H9 (cell line): ENCODE data around the gene GUCY2D. TPM values are rescaled to one million over a fixed set of nuclear protein-coding genes. Genes with fewer than 3 reads are reported as not detected.

Experiments
- DNase-seq: peaks from one replicate; pipeline ENCODE4 v3.0.0-alpha.2; 2017
- H2AFZ ChIP-seq: one replicate; pipeline ENCODE4 v1.6.1; 2013; ENCODE audit warnings: mild to moderate bottlenecking, low read length, control low read depth, moderate library complexity
- H2AK5ac ChIP-seq: 2 replicates; pipeline ENCODE4 v1.6.1; 2013; ENCODE audit warnings: low read length, control low read depth, mixed read lengths; ENCODE audit not compliant: insufficient read length
- H2BK120ac ChIP-seq: one replicate; pipeline ENCODE4 v1.6.1; 2013; ENCODE audit warnings: low read depth, mild to moderate bottlenecking, low read length, control low read depth, inconsistent platforms; ENCODE audit not compliant: poor library complexity, severe bottlenecking
- H2BK12ac ChIP-seq: 2 replicates; pipeline ENCODE4 v1.6.1; 2013; ENCODE audit warnings: low read length, control low read depth, mixed read lengths, low read depth; ENCODE audit not compliant: insufficient read length
- H2BK15ac ChIP-seq: 2 replicates; pipeline ENCODE4 v1.6.1; 2013; ENCODE audit warnings: low read depth, low read length, control low read depth
- H2BK20ac ChIP-seq: one replicate; pipeline ENCODE4 v1.6.1; 2013; ENCODE audit warnings: low read depth, mild to moderate bottlenecking, low read length, control low read depth, inconsistent platforms; ENCODE audit not compliant: poor library complexity, severe bottlenecking
- H2BK5ac ChIP-seq: 2 replicates; pipeline ENCODE4 v1.6.1; 2013; ENCODE audit warnings: low read length, control low read depth, mixed read lengths; ENCODE audit not compliant: insufficient read length
- H3K14ac ChIP-seq: 2 replicates; pipeline ENCODE4 v1.6.1; 2013; ENCODE audit warnings: low read length, control low read depth; ENCODE audit not compliant: insufficient read depth
- H3K18ac ChIP-seq: 2 replicates; pipeline ENCODE4 v1.6.1; 2013; ENCODE audit warnings: low read depth, mild to moderate bottlenecking, mixed read lengths, low read length, control low read depth; ENCODE audit not compliant: insufficient read length
- H3K23ac ChIP-seq: 2 replicates; pipeline ENCODE4 v1.6.1; 2013; ENCODE audit warnings: low read length, control low read depth, mixed read lengths, low read depth; ENCODE audit not compliant: insufficient read length
- H3K23me2 ChIP-seq: 2 replicates; pipeline ENCODE4 v1.6.1; 2013; ENCODE audit warnings: low read depth, mild to moderate bottlenecking, mixed read lengths, low read length, control low read depth; ENCODE audit not compliant: insufficient read length, poor library complexity, severe bottlenecking
- H3K27ac ChIP-seq: 2 replicates; pipeline ENCODE4 v1.5.1; 2013; ENCODE audit warnings: low read length, control low read depth, mixed read lengths, low read depth; ENCODE audit not compliant: insufficient read length
- H3K27me3 ChIP-seq: 2 replicates; pipeline ENCODE4 v1.6.1; 2013; ENCODE audit warnings: low read length, control low read depth, inconsistent platforms; ENCODE audit not compliant: insufficient read depth
- H3K4ac ChIP-seq: 2 replicates; pipeline ENCODE4 v1.6.1; 2013; ENCODE audit warnings: low read depth, mild to moderate bottlenecking, control low read depth, inconsistent platforms, low read length, moderate library complexity
- H3K4me1 ChIP-seq: 2 replicates; pipeline ENCODE4 v1.6.1; 2013; ENCODE audit warnings: low read length, control low read depth, inconsistent platforms; ENCODE audit not compliant: insufficient read depth
- H3K4me2 ChIP-seq: 2 replicates; pipeline ENCODE4 v1.6.1; 2013; ENCODE audit warnings: low read length, control low read depth, mixed read lengths; ENCODE audit not compliant: insufficient read length, insufficient read depth
- H3K56ac ChIP-seq: 2 replicates; pipeline ENCODE4 v1.6.1; 2013; ENCODE audit warnings: low read depth, mild to moderate bottlenecking, mixed read lengths, low read length, control low read depth; ENCODE audit not compliant: insufficient read length
- H3K79me1 ChIP-seq: 2 replicates; pipeline ENCODE4 v1.6.1; 2013; ENCODE audit warnings: low read depth, mild to moderate bottlenecking, moderate library complexity, low read length, control low read depth, inconsistent platforms; ENCODE audit not compliant: insufficient read depth, poor library complexity, severe bottlenecking
- H3K79me2 ChIP-seq: 2 replicates; pipeline ENCODE4 v1.6.1; 2013; ENCODE audit warnings: low read length, control low read depth, inconsistent platforms; ENCODE audit not compliant: insufficient read depth
- H3K9ac ChIP-seq: 2 replicates; pipeline ENCODE4 v1.6.1; 2013; ENCODE audit warnings: low read length, control low read depth, mixed read lengths; ENCODE audit not compliant: insufficient read length; ENCODE audit errors: extremely low read depth
- H3K9me3 ChIP-seq: one replicate; pipeline ENCODE4 v1.6.1; 2013; ENCODE audit warnings: low read depth, low read length, inconsistent platforms; ENCODE audit not compliant: control insufficient read depth
- H3T11ph ChIP-seq: one replicate; pipeline ENCODE4 v1.6.1; 2013; ENCODE audit warnings: mild to moderate bottlenecking, low read length, control low read depth, inconsistent platforms
- H4K20me1 ChIP-seq: one replicate; pipeline ENCODE4 v1.6.1; 2013; ENCODE audit not compliant: control insufficient read depth, insufficient read length, insufficient read depth
- H4K5ac ChIP-seq: 2 replicates; pipeline ENCODE4 v1.6.1; 2013; ENCODE audit warnings: low read depth, mild to moderate bottlenecking, mixed read lengths, low read length, control low read depth; ENCODE audit not compliant: insufficient read length
- H4K8ac ChIP-seq: replicated peaks from 2 replicates; pipeline ENCODE4 v1.6.1; 2013; ENCODE audit warnings: low read length, control low read depth, mixed read lengths, low read depth; ENCODE audit not compliant: insufficient read length
- H4K91ac ChIP-seq: 2 replicates; pipeline ENCODE4 v1.6.1; 2013; ENCODE audit warnings: low read depth, mild to moderate bottlenecking, moderate library complexity, mixed read lengths, low read length, control low read depth; ENCODE audit not compliant: insufficient read length
- H3K27ac Mint-ChIP-seq, 3 experiments: 2 replicates in 2 of 3; 3 replicates in 1 of 3; pipeline ENCODE4 v1.8.0; 2020 to 2021; ENCODE audit warnings: mixed read lengths in 3 of 3, mild to moderate bottlenecking in 1 of 3, moderate library complexity in 1 of 3
- H3K27me3 Mint-ChIP-seq: 2 replicates; pipeline ENCODE4 v1.8.0; 2021; ENCODE audit warnings: low read depth, mild to moderate bottlenecking, moderate library complexity, mixed read lengths
- H3K36me3 Mint-ChIP-seq, 3 experiments: 2 replicates in 2 of 3; 3 replicates in 1 of 3; pipeline ENCODE4 v1.8.0; 2020 to 2021; ENCODE audit warnings: low read depth in 3 of 3, mixed read lengths in 3 of 3; ENCODE audit not compliant: insufficient read depth in 1 of 3
- H3K4me1 Mint-ChIP-seq, 2 experiments: 2 replicates each; pipeline ENCODE4 v1.8.0; 2020; ENCODE audit warnings: mixed read lengths in 2 of 2
- H3K4me3 Mint-ChIP-seq, 2 experiments: 2 replicates in 1 of 2; 3 replicates in 1 of 2; pipeline ENCODE4 v1.8.0; 2020 to 2021; ENCODE audit warnings: mild to moderate bottlenecking in 2 of 2, mixed read lengths in 2 of 2, moderate library complexity in 1 of 2
- H3K9me3 Mint-ChIP-seq, 2 experiments: 2 replicates in 1 of 2; 3 replicates in 1 of 2; pipeline ENCODE4 v1.8.0; 2020; ENCODE audit warnings: mild to moderate bottlenecking in 2 of 2, mixed read lengths in 2 of 2, moderate library complexity in 1 of 2
- WGBS: extraction: QIAGEN DNeasy Blood & Tissue Kit; methylation state at CpG from one replicate; pipeline ENCODE4 v1.1.7; 2013; ENCODE audit warnings: missing lambda C conversion rate, low lambda C conversion rate, mixed read lengths; ENCODE audit not compliant: insufficient read length; ENCODE audit errors: extremely low coverage; 5-methylcytosine and 5-hydroxymethylcytosine counted together
- total RNA-seq: library from RNA; stranded (reverse); gene quantifications from 2 replicates; pipeline ENCODE4 v1.2.1, GENCODE V29; 2021
- TF ChIP-seq, protein P1 (sequence below): fragments of 200-600 bp; sonication (generic); conservative IDR thresholded peaks from 3 replicates; pipeline ENCODE4 v1.8.0; 2021; ENCODE audit warnings: antibody characterized with exemption, mild to moderate bottlenecking

Gene GUCY2D
- total RNA-seq, 1 experiment from 2014 or later: 0.15 TPM

- no peaks in the 10 kb centered on the region for H3K9me3 Mint-ChIP-seq
- Histone ChIP-seq H3K79me2 (no peaks in the 10 kb centered on the region), H3K27me3 (no peaks in the 10 kb centered on the region; the same call in 1 of the 2 replicates), H2BK20ac (no peak overlapping the region), H3K56ac (no peak overlapping the region), H2BK12ac (no peak overlapping the region), H3K14ac (no peak overlapping the region), H2BK120ac (no peak overlapping the region), H3K27ac (no peak overlapping the region), H3K23me2 (peaks cover 11% of the 10 kb centered on the region), H4K8ac (no peak overlapping the region), H2AK5ac (no peak overlapping the region), H4K5ac (no peak overlapping the region), H2BK15ac (no peak overlapping the region), H3K9ac (no peak overlapping the region), H3K18ac (no peak overlapping the region), H4K20me1 (no peaks in the 10 kb centered on the region), H3K4me2 (peak overlapping the region; percentile 75), H4K91ac (no peak overlapping the region), H3T11ph (no peak overlapping the region), H3K4me1 (no peaks in the 10 kb centered on the region; the same call in 1 of the 2 replicates), H3K23ac (no peak overlapping the region), H2AFZ (no peak overlapping the region), H2BK5ac (no peak overlapping the region), H3K79me1 (no peaks in the 10 kb centered on the region), H3K4ac (no peak overlapping the region), H3K9me3 (no peaks in the 10 kb centered on the region)
- H3K4me3 Mint-ChIP-seq: peak overlapping the region; percentile 73 to 84; a peak in 3 of 5 replicates
- peaks cover 0 to 1% (median 0%) of the 10 kb centered on the region in 3 experiments; a peak in 2 of 7 replicates for H3K36me3 Mint-ChIP-seq
- H3K4me1 Mint-ChIP-seq: peaks cover 6 to 16% of the 10 kb centered on the region in 2 experiments
- WGBS: no CpG with 5 or more reads among the region's 44 CpGs
- TF ChIP-seq, protein P1, sequence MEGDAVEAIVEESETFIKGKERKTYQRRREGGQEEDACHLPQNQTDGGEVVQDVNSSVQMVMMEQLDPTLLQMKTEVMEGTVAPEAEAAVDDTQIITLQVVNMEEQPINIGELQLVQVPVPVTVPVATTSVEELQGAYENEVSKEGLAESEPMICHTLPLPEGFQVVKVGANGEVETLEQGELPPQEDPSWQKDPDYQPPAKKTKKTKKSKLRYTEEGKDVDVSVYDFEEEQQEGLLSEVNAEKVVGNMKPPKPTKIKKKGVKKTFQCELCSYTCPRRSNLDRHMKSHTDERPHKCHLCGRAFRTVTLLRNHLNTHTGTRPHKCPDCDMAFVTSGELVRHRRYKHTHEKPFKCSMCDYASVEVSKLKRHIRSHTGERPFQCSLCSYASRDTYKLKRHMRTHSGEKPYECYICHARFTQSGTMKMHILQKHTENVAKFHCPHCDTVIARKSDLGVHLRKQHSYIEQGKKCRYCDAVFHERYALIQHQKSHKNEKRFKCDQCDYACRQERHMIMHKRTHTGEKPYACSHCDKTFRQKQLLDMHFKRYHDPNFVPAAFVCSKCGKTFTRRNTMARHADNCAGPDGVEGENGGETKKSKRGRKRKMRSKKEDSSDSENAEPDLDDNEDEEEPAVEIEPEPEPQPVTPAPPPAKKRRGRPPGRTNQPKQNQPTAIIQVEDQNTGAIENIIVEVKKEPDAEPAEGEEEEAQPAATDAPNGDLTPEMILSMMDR: no peak
- no peak overlapping the region for H3K27ac Mint-ChIP-seq
- peak; percentile 34 for DNase-seq
- H3K27me3 Mint-ChIP-seq: peaks cover 38% of the 10 kb centered on the region
Observed at GRCh38 chr17:8015236-8015956, 13.0 kb downstream of the GUCY2D start.
